PC-9 (cell line): ENCODE measurements around the gene ALG14.

Experiments
- EZH2 ChIP-seq: fragments of 200-600 bp; sonication (generic); IDR thresholded peaks from 2 replicates; pipeline ENCODE4 v1.8.0; 2017; ENCODE audit warnings: antibody characterized with exemption, low read depth
- TF ChIP-seq, protein P1 (sequence below): fragments of 200-600 bp; sonication (generic); conservative IDR thresholded peaks from 2 replicates; pipeline ENCODE4 v1.6.1; 2017; ENCODE audit warnings: mixed run types, antibody characterized with exemption, mild to moderate bottlenecking, moderate library complexity

GRCh38 chr1:94989911-94990473 lies 82.8 kb downstream of the ALG14 start:
- TF ChIP-seq, protein P1, sequence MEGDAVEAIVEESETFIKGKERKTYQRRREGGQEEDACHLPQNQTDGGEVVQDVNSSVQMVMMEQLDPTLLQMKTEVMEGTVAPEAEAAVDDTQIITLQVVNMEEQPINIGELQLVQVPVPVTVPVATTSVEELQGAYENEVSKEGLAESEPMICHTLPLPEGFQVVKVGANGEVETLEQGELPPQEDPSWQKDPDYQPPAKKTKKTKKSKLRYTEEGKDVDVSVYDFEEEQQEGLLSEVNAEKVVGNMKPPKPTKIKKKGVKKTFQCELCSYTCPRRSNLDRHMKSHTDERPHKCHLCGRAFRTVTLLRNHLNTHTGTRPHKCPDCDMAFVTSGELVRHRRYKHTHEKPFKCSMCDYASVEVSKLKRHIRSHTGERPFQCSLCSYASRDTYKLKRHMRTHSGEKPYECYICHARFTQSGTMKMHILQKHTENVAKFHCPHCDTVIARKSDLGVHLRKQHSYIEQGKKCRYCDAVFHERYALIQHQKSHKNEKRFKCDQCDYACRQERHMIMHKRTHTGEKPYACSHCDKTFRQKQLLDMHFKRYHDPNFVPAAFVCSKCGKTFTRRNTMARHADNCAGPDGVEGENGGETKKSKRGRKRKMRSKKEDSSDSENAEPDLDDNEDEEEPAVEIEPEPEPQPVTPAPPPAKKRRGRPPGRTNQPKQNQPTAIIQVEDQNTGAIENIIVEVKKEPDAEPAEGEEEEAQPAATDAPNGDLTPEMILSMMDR: no peak
- no peak for TF ChIP-seq EZH2
